NB4 (cell line): ENCODE data around the gene UNC13B.

Experiments used
- DNase-seq: peaks from one replicate; pipeline ENCODE4 v3.0.0; 2010; ENCODE audit warnings: low read depth
- H3K4me3 ChIP-seq: one replicate; pipeline ENCODE4 v1.5.1; 2011; ENCODE audit warnings: mild to moderate bottlenecking, low read depth, low read length, moderate library complexity
- CTCF ChIP-seq: IDR thresholded peaks from one replicate; pipeline ENCODE4 v1.5.1; 2012; ENCODE audit warnings: low read depth, low read length
- MYC ChIP-seq: IDR thresholded peaks from 2 replicates; pipeline ENCODE4 v1.6.1; 2011; ENCODE audit warnings: low read depth, low read length
- POLR2A ChIP-seq: IDR thresholded peaks from 2 replicates; pipeline ENCODE4 v1.6.1; 2011; ENCODE audit warnings: mild to moderate bottlenecking; ENCODE audit not compliant: insufficient read length; ENCODE audit errors: extremely low read depth
- TF ChIP-seq, protein P1 (sequence below): IDR thresholded peaks from 2 replicates; pipeline ENCODE4 v1.6.1; 2011; ENCODE audit warnings: low read depth, low read length

The UNC13B gene

DNA sequence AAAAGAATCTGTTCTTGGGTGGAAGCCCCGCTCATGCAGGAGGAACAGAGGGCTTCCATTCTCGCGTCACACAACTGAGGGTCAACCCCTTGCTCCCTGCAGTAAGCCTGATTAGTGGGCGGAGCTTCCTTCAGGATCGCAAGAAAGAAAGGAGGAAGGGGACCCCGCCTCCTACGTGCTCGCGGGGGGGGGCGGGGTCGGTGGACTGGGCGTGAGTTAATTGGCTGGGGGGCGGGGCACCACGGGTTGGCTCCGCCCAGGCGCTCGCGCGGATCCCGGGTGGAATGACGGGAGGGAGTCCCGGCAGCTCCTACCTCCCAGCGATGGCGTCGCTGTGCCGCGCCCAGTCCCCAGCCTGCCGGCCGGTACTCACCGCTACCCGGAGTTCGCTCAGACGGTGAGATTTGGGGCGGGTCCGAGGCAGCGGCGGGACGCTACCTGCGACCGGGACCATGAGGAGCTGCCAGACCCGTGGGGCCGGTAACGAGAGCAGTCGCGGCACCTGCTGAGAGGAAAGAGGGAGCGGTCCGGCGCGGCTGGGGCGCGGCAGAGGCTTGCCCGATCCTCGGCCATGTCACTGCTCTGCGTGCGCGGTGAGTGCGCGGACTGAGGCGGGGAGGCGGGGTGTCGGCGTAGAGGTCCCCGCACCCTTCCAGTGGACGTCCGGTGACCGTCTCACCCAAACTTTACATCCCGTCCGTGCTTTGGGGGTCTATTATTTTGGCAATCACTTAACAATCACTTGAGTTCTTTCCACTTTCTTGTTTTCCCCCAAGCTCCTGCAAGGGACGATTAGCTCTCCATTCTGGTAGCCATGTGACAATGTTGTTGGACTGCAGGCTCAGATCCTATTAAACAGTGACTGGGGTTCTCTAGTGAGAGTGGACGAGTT is at the start of gene UNC13B:
UNC13B (plus strand) TSS at position 297 of the 892 bp plus-strand sequence; CDS start at position 572, 275 bp downstream.
- peak; percentile 92 for DNase-seq
- H3K4me3 ChIP-seq: peak within 1 kb of the TSS; percentile 53

GRCh38 chr9:35112257-35113020 is 49.4 kb upstream of the UNC13B start:
- peak; percentile 47 for DNase-seq
- TF ChIP-seq MYC (no peak), POLR2A (no peak), CTCF (no peak)
- TF ChIP-seq, protein P1, sequence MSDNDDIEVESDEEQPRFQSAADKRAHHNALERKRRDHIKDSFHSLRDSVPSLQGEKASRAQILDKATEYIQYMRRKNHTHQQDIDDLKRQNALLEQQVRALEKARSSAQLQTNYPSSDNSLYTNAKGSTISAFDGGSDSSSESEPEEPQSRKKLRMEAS: no peak

More for the DNA sequence above, at the start of gene UNC13B:
- TF ChIP-seq MYC: no peak
- TF ChIP-seq CTCF: no peak
- TF ChIP-seq, protein P1: no peak
- TF ChIP-seq POLR2A: no peak

DNA sequence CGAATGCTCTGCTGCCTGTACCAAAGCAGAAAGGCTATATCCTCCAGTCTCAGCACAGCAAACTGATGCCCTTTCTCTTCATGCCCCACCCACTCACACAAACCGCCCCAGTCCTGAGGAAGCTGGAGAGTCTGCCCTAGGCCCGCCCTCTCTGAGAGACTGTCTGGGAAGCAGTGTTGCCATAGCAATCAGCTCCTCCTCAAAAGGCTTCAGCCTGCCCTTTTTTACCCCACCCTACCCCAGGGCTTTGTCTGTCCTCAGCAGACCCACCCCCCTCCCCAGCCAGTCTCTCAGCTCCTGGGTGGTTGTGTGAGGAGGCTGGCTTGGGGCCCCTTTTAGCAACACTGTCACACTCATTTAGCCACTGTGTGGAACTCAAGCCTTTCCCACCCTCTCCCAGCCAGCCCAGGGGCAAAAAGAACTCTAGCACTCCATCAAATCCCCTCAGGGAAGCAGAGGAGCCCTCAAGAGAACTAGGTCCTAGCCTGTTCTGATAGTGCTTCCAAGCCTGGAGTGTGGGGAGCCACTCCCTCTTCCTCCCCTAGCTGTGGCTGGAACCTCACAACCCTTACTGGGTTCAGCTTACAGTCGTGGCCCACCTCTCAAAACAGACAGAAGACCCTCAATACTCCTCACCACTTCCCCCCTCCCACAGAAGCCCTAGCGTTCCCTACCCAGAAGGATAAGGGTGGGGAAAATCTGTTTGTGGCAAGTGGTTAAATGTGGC is 47.5 kb upstream of the UNC13B start:
- peak; percentile 99 for DNase-seq
- TF ChIP-seq, protein P1: no peak
- peak; percentile 25 for TF ChIP-seq MYC
- TF ChIP-seq POLR2A: no peak
- TF ChIP-seq CTCF: no peak
- H3K4me3 ChIP-seq: peak overlapping the region; percentile 68

More at GRCh38 chr9:35112257-35113020, 49.4 kb upstream of the UNC13B start:
- H3K4me3 ChIP-seq: no peak overlapping the region

DNA sequence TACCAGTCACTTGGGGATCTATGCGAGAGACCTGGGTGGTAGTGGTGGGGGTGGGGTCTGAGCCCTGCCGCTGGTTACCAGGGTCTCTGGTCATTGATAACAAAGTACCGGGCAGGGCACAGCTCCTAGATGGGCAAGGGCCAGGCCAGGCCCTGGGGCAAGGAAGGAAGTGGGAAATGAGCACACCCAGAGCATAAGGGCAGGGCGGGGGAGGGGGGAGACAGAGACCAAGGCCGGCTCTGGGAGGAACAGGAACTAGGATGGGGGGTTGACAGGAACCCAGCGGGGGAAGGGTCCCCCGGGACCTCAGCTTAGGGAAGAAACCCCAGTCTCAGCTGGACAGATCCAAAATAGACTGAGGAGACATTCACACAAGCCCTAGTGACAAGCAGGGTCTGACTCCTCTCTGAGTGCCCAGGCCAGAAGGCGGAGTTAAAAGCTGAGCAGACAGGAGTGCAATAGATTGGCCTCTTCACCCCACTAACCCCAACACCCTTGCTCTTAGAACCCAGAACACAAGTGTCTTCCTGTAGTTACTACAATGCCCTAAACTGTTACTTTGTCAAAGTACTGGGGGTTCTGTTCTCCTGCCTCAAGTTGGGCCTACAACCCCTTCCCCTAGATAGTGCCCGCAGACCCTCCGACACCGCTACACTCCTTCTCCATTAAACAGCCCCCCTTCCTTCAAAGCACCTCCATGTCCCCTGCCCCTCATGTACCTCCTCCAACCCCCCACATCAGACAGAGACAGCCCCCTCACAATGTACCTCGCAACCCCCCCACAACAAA is 46.8 kb upstream of the UNC13B start:
- TF ChIP-seq, protein P1: no peak
- TF ChIP-seq POLR2A (no peak), MYC (peak; percentile 46; the same call in 1 of the 2 replicates), CTCF (no peak)
- DNase-seq: peak; percentile 100
- peak overlapping the region; percentile 68 for H3K4me3 ChIP-seq
